Subcutaneous adipose tissue (tissue), 4 donors: ENCODE measurements around the gene EVI5L. TPM values are rescaled to one million over a fixed set of nuclear protein-coding genes. Genes with fewer than 3 reads are reported as not detected.

Source experiments
- CTCF ChIP-seq: fragments of 450-650 bp; IDR thresholded peaks from one replicate; pipeline ENCODE4 v1.5.1; 2016; ENCODE audit warnings: low read depth, mild to moderate bottlenecking, control low read depth, antibody characterized with exemption, moderate library complexity
- total RNA-seq, 4 donors: library from RNA; depleted of rRNA; stranded (reverse); fragments of >200 nt; gene quantifications; one replicate each; pipeline ENCODE4 v1.1.0, GENCODE V29; 2016

The EVI5L gene
- total RNA-seq, 4 donors from 2014 or later = 6.3 to 12.1 (median 9.9) TPM

DNA sequence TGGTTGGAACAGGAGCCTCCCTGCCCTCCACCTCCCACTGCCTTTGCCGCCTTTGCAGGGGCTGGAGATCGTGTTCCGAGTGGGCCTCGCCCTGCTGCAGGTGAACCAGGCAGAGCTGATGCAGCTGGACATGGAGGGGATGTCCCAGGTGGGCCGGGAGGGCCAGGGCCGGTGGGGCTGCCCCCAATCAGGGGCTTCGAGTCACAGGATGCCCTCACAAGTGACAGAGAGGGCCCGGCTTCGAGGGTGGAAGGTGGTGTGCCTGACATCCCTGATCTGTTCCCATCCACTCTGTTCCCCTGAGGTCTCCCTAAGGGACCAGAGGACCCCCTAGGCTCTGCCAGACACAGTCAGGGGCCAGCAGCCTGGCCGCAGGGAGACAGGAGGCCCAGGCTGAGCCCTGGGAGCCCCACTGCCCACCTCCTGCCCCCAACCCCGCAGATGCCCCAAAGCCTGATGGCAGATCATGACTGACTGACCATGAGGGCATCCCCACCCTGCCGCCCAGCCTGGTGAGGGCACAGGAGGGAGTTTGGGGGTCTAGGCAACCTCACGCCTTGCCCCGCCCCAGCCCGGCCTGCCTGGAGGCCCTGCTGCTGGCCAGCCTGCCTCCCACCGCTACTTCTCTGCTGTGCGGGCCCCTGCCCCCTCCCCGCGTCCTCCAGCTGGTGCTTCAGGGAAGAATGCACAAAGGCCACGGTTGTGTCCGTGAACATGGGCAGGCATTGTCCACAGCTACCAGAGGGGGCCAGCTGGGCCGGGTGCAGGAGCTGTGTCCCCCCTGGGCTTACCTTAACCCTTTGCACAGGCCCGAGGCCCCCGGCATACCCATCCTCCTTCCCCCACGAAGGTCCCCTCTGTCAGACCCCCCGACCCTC is 21.8 kb downstream of the EVI5L start:
- no peak for TF ChIP-seq CTCF

DNA sequence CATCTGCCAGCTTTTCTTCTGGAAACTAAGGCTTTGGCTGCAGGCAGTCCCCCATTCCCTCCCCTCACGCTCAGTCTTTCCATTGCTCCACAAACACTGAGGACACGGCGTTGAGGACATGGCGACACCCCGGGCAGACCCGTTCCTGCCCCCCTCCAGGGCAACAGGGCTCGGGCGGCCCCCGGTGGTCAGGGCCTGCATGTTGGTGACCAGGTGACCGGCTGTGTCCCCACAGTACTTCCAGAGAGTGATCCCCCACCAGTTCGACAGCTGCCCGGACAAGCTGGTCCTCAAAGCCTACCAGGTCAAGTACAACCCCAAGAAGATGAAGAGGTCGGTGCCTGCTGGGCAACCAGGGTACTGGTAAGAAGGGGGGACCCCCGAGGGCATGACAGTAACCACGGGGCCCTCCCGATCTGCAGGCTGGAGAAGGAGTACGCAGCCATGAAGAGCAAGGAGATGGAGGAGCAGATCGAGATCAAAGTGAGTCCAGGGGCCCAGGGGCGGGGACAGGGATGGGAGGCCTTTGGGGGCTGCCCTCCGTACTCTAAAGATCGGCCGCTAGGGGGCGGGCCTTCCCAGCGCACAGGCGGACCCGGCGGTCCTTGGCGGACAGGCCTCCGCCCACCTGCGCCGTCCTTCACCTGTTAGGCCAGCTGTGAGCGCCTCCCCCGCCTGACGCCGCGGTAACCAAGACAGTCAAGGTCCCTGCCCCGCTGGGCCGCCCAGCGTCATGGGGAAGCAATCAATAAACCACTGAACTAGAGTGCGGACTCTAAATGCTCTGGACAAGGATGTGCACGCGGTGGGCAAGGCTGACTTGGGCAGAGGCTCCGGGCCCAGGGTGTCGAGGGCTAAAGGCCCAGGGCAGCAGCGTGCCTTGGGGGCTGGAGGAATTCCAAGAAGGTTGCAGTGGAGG is 23.1 kb downstream of the EVI5L start:
- TF ChIP-seq CTCF = no peak

GRCh38 chr19:7853770-7854128 is 23.7 kb downstream of the EVI5L start:
- no peak for TF ChIP-seq CTCF

DNA sequence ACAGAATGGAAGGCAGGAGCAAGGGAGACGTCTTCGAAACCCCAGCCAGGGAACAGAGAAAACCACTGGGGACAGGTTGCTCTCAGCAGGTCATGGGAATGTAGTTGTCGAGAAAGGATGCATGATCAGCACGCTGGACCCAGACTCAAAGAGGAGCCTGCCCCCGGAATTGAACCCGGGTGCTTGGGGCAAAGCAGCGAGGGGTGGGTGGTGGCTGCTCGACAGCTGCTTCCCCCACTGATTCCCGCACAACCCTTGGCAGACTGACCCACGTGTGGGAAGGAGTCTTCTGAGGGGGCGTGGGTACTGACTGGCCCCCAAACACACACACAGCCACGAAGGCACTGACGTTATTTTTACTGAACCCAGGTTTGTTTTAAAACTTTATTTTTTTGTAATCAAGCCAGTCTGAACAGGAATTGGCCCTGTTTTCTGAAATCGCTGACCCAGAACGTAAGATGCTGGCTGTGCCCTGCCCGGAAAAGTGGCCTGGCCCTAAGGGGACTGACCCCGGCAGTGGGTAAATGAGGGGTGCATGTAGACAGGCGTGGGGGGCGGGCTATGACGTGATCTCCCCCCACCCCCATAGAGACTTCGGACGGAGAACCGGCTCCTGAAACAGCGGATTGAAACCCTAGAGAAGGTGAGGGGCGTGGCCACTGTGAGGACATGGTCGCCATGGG is 25.5 kb downstream of the EVI5L start:
- no peak for TF ChIP-seq CTCF

DNA sequence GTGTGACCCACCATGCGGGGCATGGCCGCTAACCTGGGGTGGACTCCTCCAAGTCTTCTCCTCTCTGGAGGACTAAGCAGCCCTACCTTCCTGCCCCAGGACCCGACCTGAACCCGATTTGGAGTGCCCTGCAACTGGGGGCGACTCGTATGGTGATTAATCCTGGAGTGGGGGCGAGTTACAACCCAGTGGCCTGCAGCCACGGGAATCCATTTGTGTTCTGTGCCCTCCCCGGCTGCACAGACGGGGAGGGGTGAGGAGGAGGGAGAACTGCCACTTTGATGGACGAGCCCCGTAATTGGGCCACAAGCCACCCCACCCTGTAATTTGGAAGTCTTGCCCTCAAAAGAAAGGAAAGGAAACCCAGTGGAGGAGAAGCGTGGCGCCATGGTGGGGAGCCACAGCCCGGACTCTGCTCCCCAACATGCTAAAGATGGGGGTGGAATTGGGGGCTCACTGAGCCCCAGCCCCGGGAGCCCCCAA is 26.1 kb downstream of the EVI5L start:
- TF ChIP-seq CTCF = no peak

DNA sequence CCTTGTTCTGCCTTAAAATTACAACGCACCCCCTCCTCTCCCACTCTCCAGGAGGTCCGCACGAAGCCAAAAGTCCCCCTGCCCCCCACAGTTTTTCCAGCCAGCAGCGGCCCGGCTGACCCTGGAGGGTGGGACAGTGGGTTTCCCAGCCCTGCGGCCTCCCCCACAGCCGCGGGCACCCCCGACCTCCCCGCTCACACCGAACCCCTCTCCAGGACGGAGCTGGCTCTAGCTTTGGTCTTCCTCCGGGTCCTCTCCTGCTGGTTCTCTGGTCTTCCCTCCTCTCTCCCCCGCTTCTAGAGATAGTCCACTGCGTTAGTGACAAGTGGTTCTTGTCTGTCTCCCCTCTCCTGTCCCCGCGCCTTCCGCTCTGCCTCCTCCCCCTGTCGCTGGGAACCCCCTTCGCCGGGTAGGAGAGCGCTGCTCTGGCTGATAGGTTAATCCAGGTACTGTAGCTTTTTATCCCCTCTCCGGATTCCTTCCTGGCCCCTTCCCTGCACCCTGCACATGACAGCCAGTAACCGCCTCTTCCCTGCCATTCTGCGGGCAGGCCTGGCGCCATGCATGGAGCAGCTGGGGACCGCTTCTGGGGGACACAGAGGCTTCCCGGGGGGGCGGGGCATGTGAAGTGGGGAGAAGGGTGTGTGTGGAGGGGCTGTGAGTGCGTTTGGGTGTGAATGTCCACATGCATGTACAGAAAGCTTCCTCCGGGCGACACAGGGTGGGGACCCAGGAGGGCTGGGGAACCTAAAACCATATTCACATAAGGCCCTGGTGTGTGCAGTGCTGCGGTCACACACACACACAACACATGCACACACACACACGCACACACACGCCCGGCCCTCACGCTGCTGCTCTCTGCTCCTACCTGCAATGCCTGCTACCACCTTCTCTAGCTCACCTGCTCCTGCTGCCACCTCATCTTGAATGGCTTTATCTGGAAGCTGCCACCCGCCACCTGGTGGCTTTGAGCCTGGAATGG is 27.0 kb downstream of the EVI5L start:
- no peak for TF ChIP-seq CTCF
